AG09309 (cell line): ENCODE data around the gene HOXA4.

Experiments
- DNase-seq: peaks from one replicate; pipeline ENCODE4 v3.0.0-alpha.2; 2010; ENCODE audit warnings: low read depth
- H3K4me3 ChIP-seq: 2 replicates; pipeline ENCODE4 v1.5.1; 2011; ENCODE audit warnings: mild to moderate bottlenecking, low read depth, low read length, moderate library complexity; ENCODE audit not compliant: control insufficient read depth
- TF ChIP-seq, protein P1 (sequence below): IDR thresholded peaks from 2 replicates; pipeline ENCODE4 v1.5.1; 2011; ENCODE audit warnings: mild to moderate bottlenecking, low read depth, low read length, inconsistent platforms; ENCODE audit not compliant: insufficient read depth, control insufficient read depth; ENCODE audit errors: missing control alignments

HOXA4 gene

GRCh38 chr7:27146491-27147198 is 16.1 kb upstream of the HOXA4 start:
- no peak overlapping the region for H3K4me3 ChIP-seq
- TF ChIP-seq, protein P1, sequence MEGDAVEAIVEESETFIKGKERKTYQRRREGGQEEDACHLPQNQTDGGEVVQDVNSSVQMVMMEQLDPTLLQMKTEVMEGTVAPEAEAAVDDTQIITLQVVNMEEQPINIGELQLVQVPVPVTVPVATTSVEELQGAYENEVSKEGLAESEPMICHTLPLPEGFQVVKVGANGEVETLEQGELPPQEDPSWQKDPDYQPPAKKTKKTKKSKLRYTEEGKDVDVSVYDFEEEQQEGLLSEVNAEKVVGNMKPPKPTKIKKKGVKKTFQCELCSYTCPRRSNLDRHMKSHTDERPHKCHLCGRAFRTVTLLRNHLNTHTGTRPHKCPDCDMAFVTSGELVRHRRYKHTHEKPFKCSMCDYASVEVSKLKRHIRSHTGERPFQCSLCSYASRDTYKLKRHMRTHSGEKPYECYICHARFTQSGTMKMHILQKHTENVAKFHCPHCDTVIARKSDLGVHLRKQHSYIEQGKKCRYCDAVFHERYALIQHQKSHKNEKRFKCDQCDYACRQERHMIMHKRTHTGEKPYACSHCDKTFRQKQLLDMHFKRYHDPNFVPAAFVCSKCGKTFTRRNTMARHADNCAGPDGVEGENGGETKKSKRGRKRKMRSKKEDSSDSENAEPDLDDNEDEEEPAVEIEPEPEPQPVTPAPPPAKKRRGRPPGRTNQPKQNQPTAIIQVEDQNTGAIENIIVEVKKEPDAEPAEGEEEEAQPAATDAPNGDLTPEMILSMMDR = no peak
- DNase-seq = no peak

DNA sequence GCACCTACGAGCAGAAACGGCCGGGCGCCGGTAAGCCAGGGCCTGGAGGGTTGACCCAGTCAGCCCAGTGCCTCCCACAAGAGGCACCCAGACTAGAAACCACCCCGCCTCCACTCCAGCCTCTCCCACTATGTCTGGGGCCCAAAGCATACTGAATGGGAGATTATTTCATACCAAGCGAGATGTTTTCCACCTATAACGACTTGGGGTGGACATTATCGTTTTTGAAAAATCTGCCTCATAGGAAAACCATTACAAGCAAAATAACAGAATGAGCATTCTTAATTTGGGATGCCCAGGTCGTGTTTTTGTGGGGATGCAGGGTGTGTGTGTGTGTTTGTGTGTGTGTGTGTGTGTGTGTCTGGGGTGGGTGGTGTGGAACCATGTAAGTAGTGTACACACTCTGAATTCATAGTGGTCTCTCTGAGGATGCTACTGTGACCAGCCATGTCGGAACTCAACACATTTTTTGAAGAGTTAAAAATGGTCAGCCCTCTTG is 15.4 kb upstream of the HOXA4 start:
- TF ChIP-seq, protein P1 = no peak
- H3K4me3 ChIP-seq = no peak overlapping the region
- no peak for DNase-seq

- H3K4me3 ChIP-seq = no peak overlapping the region
- no peak for DNase-seq
- TF ChIP-seq, protein P1 = no peak
Measured at GRCh38 chr7:27145165-27145913, 14.8 kb upstream of the HOXA4 start.

DNA sequence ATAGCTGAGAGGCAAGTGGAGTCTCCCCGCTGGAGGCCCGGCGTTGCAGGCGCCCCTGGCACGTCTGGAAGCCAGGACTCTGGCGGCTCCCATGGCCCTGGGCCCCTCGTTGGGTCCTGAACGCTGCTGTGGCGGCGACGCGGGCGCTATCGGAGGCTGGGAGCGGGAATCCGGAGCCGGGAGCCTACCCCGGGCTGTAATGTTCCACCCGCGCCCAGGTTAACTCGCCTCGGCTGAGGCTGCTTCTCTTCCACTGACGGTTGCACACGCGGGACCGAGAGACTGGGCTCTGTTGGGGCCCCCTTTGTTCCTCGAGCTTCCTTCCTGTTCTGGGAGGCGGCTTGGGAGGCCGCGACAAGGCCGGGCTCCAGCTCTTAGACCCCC is 14.2 kb upstream of the HOXA4 start:
- DNase-seq = no peak
- no peak overlapping the region for H3K4me3 ChIP-seq
- TF ChIP-seq, protein P1 = no peak

DNA sequence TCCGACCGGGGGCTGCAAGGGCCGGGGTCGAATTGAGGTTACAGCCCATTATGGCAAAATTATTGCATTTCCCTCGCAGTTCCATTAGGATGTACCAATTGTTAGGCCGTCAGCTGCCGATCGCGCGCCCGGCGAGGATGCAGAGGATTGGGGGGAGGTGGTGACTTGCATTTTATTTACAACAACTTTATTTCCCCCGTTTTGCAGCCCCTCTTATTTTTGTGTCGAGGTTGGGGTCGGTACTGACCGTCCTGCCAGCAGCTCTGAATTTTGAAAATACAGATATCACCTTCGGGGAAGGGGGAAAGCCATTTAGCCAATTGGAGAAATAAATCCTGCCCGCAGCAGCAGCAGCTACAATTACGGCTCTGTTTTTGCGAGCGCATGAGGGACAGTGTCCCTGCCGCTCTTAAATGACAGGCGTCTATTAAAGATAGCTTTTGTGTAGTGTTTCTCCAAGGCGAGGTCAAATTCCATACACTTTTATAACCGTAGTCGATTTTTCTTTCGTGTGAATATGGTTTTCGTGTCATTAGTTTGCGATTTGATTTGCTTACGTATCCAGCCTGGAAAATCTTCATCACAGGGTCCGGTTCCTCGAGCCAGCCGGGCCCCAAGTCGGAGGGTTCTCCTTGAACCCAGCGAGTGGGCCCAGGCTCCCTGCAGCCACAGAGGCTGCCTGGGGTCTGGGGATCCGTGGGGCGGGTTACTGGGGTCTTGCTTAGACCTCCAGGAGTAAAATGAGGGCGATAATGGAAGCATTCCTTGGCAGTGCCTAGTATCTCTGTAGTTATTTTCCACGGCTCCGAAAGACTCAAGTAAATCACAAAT is 13.6 kb upstream of the HOXA4 start:
- DNase-seq = no peak
- TF ChIP-seq, protein P1 = peak; percentile 24
- H3K4me3 ChIP-seq = no peak overlapping the region

DNA sequence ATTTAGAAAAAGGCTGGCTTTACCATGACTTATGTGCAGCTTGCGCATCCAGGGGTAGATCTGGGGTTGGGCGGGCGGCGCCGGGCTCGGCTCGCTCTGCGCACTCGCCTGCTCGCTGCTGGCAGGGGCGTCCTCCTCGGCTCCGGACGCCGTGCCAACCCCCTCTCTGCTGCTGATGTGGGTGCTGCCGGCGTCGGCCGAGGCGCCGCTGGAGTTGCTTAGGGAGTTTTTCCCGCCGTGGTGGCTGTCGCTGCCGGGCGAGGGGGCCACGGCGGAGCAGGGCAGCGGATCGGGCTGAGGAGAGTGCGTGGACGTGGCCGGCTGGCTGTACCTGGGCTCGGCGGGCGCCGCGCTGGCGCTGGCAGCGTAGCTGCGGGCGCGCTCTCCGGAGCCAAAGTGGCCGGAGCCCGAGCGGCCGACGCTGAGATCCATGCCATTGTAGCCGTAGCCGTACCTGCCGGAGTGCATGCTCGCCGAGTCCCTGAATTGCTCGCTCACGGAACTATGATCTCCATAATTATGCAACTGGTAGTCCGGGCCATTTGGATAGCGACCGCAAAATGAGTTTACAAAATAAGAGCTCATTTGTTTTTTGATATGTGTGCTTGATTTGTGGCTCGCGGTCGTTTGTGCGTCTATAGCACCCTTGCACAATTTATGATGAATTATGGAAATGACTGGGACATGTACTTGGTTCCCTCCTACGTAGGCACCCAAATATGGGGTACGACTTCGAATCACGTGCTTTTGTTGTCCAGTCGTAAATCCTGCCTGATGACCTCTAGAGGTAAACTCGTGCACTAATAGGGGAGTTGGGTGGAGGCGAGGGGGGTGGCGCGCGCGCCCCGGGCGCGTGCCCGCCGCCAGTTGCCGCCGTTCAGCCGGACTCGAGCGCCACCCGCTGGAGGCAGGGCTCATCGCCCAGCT is 12.7 kb upstream of the HOXA4 start, which contains the start of gene HOXA5:
TSS of gene HOXA5 (minus strand) at position 659 of the 927 bp plus-strand sequence. CDS start at position 585, 74 bp downstream.
- no peak for DNase-seq
- TF ChIP-seq, protein P1 = no peak
- peak within 1 kb of the TSS; percentile 29 for H3K4me3 ChIP-seq
